Measurements from ENCODE around the gene OLR1.

GRCh38 chr12:10160617-10161385, 11.1 kb downstream of the OLR1 start:
- TF ChIP-seq CTCF (conservative IDR thresholded peaks at IDR 0.05 in 1 of 2, IDR thresholded peaks at IDR 0.05 in 1 of 2; ENCODE audit: extremely low read depth in 1 of 2, insufficient read depth in 1 of 2, low read depth in 1 of 2, low read length in 2 of 2) = no peak
- TF ChIP-seq EZH2 (IDR thresholded peaks at IDR 0.05; ENCODE audit: borderline replicate concordance, low read length) = no peak

All from mammary epithelial cell (primary cell).